GM18507 (cell line): ENCODE results near the gene WDR1.

ENCODE experiments used
- DNase-seq: peaks from one replicate; pipeline ENCODE4 v3.0.0; 2011; ENCODE audit warnings: low read depth; ENCODE audit not compliant: insufficient read length; ENCODE audit errors: extremely low spot score
- FAIRE-seq: peaks from 2 replicates; lab custom pipeline; 2011; peaks lifted over from hg19 to GRCh38; lab: Jason Lieb, UNC

Gene WDR1

GRCh38 chr4:10031668-10032590, 84.7 kb downstream of the WDR1 start:
- FAIRE-seq (no peak), DNase-seq (no peak)

GRCh38 chr4:10030972-10031667, 85.5 kb downstream of the WDR1 start:
- DNase-seq, result no peak
- no peak for FAIRE-seq

GRCh38 chr4:10029403-10029802, 87.2 kb downstream of the WDR1 start:
- DNase-seq (no peak), FAIRE-seq (no peak)

GRCh38 chr4:10028910-10029309, 87.7 kb downstream of the WDR1 start:
- DNase-seq, result no peak
- FAIRE-seq, result no peak

GRCh38 chr4:10026485-10026884, 90.1 kb downstream of the WDR1 start:
- FAIRE-seq, result peak; percentile 83
- no peak for DNase-seq

GRCh38 chr4:10025230-10025806, 91.3 kb downstream of the WDR1 start:
- no peak for FAIRE-seq
- no peak for DNase-seq
